K562 (cell line): Measurements from ENCODE around the gene AKAP13. TPM values are rescaled to one million over a fixed set of nuclear protein-coding genes. Genes with fewer than 3 reads are reported as not detected.

Experiments
- ATAC-seq: fragments of 200-7000 bp; cut with Tn5 transposase; 3 replicates; pipeline ENCODE4 v1.9.1; 2020; ENCODE audit warnings: moderate library complexity
- BruUV-seq: library from RNA; stranded (reverse); fragments of 400-500 nt; replicated peaks from 2 replicates; lab custom pipeline; 2021; lab: Mats Ljungman, UMichigan
- CTCF ChIA-PET: fragments of 300-600 bp; formaldehyde crosslinking; extraction: SDS; loops from one replicate; lab custom pipeline; 2021; ENCODE audit warnings: low intra/inter-chr PET ratio; lab: Yijun Ruan, JAX
- POLR2A ChIA-PET: fragments of 300-600, 350-650 bp; sonication (Branson Sonifier 250); formaldehyde crosslinking; extraction: SDS; loops from one replicate; lab custom pipeline; 2021; ENCODE audit warnings: antibody characterized with exemption, inconsistent platforms; lab: Yijun Ruan, JAX
- DNase-seq, 4 experiments: peaks; one replicate each; pipeline versions ENCODE4 v3.0.0 to v3.0.0-alpha.2; 2011 to 2018; ENCODE audit warnings: low spot score in 3 of 4, mixed read lengths in 3 of 4; ENCODE audit errors: extremely low read depth in 1 of 4
- FAIRE-seq: peaks from 2 replicates; lab custom pipeline; 2011; peaks lifted over from hg19 to GRCh38; lab: Jason Lieb, UNC
- H2AFZ ChIP-seq: 2 replicates; pipeline ENCODE4 v1.6.0; 2011; ENCODE audit warnings: low read depth, low read length, control low read depth, inconsistent platforms
- H3K27ac ChIP-seq: fragments of 200-600 bp; 3 replicates; pipeline ENCODE4 v1.8.0; 2011; ENCODE audit warnings: low read depth, mild to moderate bottlenecking, control low read depth, inconsistent platforms, low read length, moderate library complexity, mixed read lengths; ENCODE audit errors: extremely low read depth
- H3K27me3 ChIP-seq, 2 experiments: fragments of 300-600 bp in 1 of 2; 2 replicates in 1 of 2; 3 replicates in 1 of 2; pipeline versions ENCODE4 v1.6.0 to v1.8.0; 2011; ENCODE audit warnings: inconsistent platforms in 2 of 2, low read length in 2 of 2, mild to moderate bottlenecking in 1 of 2, mixed read lengths in 1 of 2, moderate library complexity in 1 of 2; ENCODE audit not compliant: control insufficient read depth in 2 of 2, insufficient read depth in 2 of 2
- H3K36me3 ChIP-seq: fragments of 300-600 bp; 3 replicates; pipeline ENCODE4 v1.8.0; 2011; ENCODE audit warnings: mild to moderate bottlenecking, low read length, inconsistent platforms; ENCODE audit not compliant: control insufficient read depth, insufficient read depth
- H3K4me1 ChIP-seq, 2 experiments: fragments of 200-600 bp in 1 of 2; replicated peaks in 1 of 2; 2 replicates in 1 of 2; 3 replicates in 1 of 2; pipeline versions ENCODE4 v1.5.1 to v1.8.0; 2011; ENCODE audit warnings: inconsistent platforms in 2 of 2, low read length in 2 of 2, mild to moderate bottlenecking in 1 of 2, mixed read lengths in 1 of 2, moderate library complexity in 1 of 2; ENCODE audit not compliant: control insufficient read depth in 2 of 2, insufficient read depth in 2 of 2
- H3K4me2 ChIP-seq: 2 replicates; pipeline ENCODE4 v1.6.1; 2011; ENCODE audit warnings: low read length, control low read depth, inconsistent platforms, mixed read lengths; ENCODE audit not compliant: insufficient read depth
- H3K4me3 ChIP-seq: fragments of 200-600 bp; sonication (generic), shearing (Covaris generic); 2 replicates; pipeline ENCODE4 v1.5.1; 2016; ENCODE audit warnings: control low read depth, inconsistent platforms
- H3K79me2 ChIP-seq: fragments of 200-600 bp; 3 replicates; pipeline ENCODE4 v1.8.0; 2011; ENCODE audit warnings: low read length, inconsistent platforms; ENCODE audit not compliant: control insufficient read depth, insufficient read depth
- H3K9ac ChIP-seq, 2 experiments: 2 replicates each; pipeline versions ENCODE4 v1.6.0 to v1.6.1; 2011; ENCODE audit warnings: low read depth in 2 of 2, low read length in 2 of 2, control low read depth in 1 of 2, inconsistent platforms in 1 of 2, mild to moderate bottlenecking in 1 of 2, mixed read lengths in 1 of 2; ENCODE audit not compliant: insufficient read depth in 1 of 2
- H3K9me1 ChIP-seq: one replicate; pipeline ENCODE4 v1.6.0; 2011; ENCODE audit warnings: inconsistent platforms, mild to moderate bottlenecking, low read length, moderate library complexity; ENCODE audit not compliant: control insufficient read depth, insufficient read depth
- H3K9me3 ChIP-seq: replicated peaks from 2 replicates; pipeline ENCODE4 v1.5.1; 2011; ENCODE audit warnings: low read depth, low read length, inconsistent platforms; ENCODE audit not compliant: control insufficient read depth, insufficient read depth
- H4K20me1 ChIP-seq: replicated peaks from 2 replicates; pipeline ENCODE4 v1.6.1; 2011; ENCODE audit warnings: low read length, inconsistent platforms, mixed read lengths; ENCODE audit not compliant: control insufficient read depth, insufficient read depth
- E2F3 ChIP-seq: fragments of 250-450 bp; sonication (Bioruptor Pico); IDR thresholded peaks from 2 replicates; pipeline ENCODE4 v1.4.0; 2020; ENCODE audit warnings: mild to moderate bottlenecking
- ZBTB7A ChIP-seq: IDR thresholded peaks from 2 replicates; pipeline ENCODE4 v1.6.1; 2011; ENCODE audit warnings: low read depth, mild to moderate bottlenecking, low read length, moderate library complexity, borderline replicate concordance; ENCODE audit not compliant: control insufficient read depth
- ZNF778 ChIP-seq: fragments of 450-650 bp; formaldehyde crosslinking; IDR thresholded peaks from 2 replicates; pipeline ENCODE4 v1.4.0; 2020; ENCODE audit warnings: mild to moderate bottlenecking, moderate library complexity
- WGBS: fragments of 100-300 bp; shearing (Covaris generic); methylation state at CpG from one replicate; pipeline ENCODE4 v1.1.6; 2016; ENCODE audit warnings: low coverage, mixed read lengths; ENCODE audit not compliant: insufficient coverage; ENCODE audit errors: missing lambda C conversion rate; 5-methylcytosine and 5-hydroxymethylcytosine counted together
- in situ Hi-C: fragments of 300-500 bp; cut with MboI; formaldehyde crosslinking; loops from 4 replicates; pipeline ENCODE4 v1.15.0; 2018; ENCODE audit warnings: inconsistent platforms, mixed read lengths
- intact Hi-C: fragments of 100-400 bp; cut with micrococcal nuclease; formaldehyde crosslinking; loops from 2 replicates; pipeline ENCODE4 v1.14.2; 2022
- polyA plus RNA-seq, 8 experiments: library from polyadenylated mRNA; depleted of rRNA in 4 of 8; stranded (reverse) in 5 of 8; unstranded in 3 of 8; fragments of >200 nt; fragmentation: Nextera tagmentation in 2 of 8; fragmentation: Illumina TruSeq in 1 of 8; extraction: Ambion mirVana in 2 of 8; extraction: Trizol in 1 of 8; gene quantifications; 2 replicates each; pipeline versions ENCODE4 v1.2.1 to v1.2.3, GENCODE V29; 2011 to 2014; ENCODE audit warnings: inconsistent platforms in 1 of 8, missing spikeins in 1 of 8
- total RNA-seq, 7 experiments: library from RNA; depleted of rRNA in 6 of 7; stranded (reverse); fragments of >200 nt in 6 of 7; fragmentation: Illumina TruSeq in 2 of 7; extraction: Trizol in 2 of 7; gene quantifications; 2 replicates each; pipeline versions ENCODE4 v1.2.1 to v1.2.3, GENCODE V29; 2011 to 2021; ENCODE audit warnings: low replicate concordance in 1 of 7
- TF ChIP-seq, protein P1 (sequence below): fragments of 250-450 bp; sonication (Bioruptor Pico); IDR thresholded peaks from 2 replicates; pipeline ENCODE4 v1.5.0; 2022; ENCODE audit warnings: mild to moderate bottlenecking
- TF ChIP-seq, protein P2 (sequence below): fragments of 450-650 bp; formaldehyde crosslinking; IDR thresholded peaks from 2 replicates; pipeline ENCODE4 v1.4.0; 2020; ENCODE audit warnings: mild to moderate bottlenecking, moderate library complexity
- TF ChIP-seq, protein P3 (sequence below): fragments of 250-450 bp; sonication (Bioruptor Pico); IDR thresholded peaks from 2 replicates; pipeline ENCODE4 v1.8.0; 2022; ENCODE audit warnings: moderate library complexity, mild to moderate bottlenecking, inconsistent platforms

The AKAP13 gene
- total and polyA plus RNA-seq, 9 of the 15 experiments (the other 6 are each of a cell fraction or from before 2014, with no cell fraction given), result 0.03 to 1.7 (median 0.42) TPM

DNA sequence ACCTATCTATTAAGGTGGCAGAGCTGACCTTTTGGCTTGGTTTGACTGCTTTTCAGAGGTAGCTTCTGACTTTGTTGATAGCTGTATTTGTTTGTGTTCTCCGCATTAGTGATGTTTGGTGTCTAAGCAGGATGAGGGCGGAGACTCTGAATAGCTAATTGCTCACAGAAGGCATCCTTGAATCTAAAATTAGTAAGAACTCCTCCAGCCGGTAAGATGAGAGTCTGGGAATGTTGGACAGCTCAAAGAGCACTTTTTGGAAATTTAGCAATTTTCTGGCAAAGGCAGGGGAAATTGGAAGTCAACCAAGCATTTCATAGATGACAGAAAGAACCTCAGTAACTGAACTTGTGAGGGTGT, 240.3 kb downstream of the AKAP13 start:
- POLR2A ChIA-PET, result no interaction called here
- intact Hi-C loops, result no loop called here
- 2% methylated on average over 3 of the region's 3 CpGs for WGBS

More for the DNA sequence above, 240.3 kb downstream of the AKAP13 start:
- Histone ChIP-seq H4K20me1 (no peaks in the 10 kb centered on the region), H3K27ac (no peak overlapping the region), H3K27me3 (no peaks in the 10 kb centered on the region), H3K9ac (no peak overlapping the region), H2AFZ (no peak overlapping the region), H3K4me1 (no peaks in the 10 kb centered on the region), H3K4me2 (no peak overlapping the region), H3K36me3 (no peaks in the 10 kb centered on the region), H3K9me3 (no peaks in the 10 kb centered on the region), H3K9me1 (no peaks in the 10 kb centered on the region), H3K79me2 (no peaks in the 10 kb centered on the region), H3K4me3 (no peak overlapping the region)
- in situ Hi-C loops, result no loop called here
- DNase-seq (no peak), ATAC-seq (no peak), FAIRE-seq (no peak)
- CTCF ChIA-PET, result no interaction called here
- TF ChIP-seq, protein P1, sequence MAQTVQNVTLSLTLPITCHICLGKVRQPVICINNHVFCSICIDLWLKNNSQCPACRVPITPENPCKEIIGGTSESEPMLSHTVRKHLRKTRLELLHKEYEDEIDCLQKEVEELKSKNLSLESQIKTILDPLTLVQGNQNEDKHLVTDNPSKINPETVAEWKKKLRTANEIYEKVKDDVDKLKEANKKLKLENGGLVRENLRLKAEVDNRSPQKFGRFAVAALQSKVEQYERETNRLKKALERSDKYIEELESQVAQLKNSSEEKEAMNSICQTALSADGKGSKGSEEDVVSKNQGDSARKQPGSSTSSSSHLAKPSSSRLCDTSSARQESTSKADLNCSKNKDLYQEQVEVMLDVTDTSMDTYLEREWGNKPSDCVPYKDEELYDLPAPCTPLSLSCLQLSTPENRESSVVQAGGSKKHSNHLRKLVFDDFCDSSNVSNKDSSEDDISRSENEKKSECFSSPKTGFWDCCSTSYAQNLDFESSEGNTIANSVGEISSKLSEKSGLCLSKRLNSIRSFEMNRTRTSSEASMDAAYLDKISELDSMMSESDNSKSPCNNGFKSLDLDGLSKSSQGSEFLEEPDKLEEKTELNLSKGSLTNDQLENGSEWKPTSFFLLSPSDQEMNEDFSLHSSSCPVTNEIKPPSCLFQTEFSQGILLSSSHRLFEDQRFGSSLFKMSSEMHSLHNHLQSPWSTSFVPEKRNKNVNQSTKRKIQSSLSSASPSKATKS (CRISPR knock-in tag), result no peak
- TF ChIP-seq ZNF778 (no peak), ZBTB7A (no peak), E2F3 (CRISPR knock-in tag) (no peak)
- TF ChIP-seq, protein P2, sequence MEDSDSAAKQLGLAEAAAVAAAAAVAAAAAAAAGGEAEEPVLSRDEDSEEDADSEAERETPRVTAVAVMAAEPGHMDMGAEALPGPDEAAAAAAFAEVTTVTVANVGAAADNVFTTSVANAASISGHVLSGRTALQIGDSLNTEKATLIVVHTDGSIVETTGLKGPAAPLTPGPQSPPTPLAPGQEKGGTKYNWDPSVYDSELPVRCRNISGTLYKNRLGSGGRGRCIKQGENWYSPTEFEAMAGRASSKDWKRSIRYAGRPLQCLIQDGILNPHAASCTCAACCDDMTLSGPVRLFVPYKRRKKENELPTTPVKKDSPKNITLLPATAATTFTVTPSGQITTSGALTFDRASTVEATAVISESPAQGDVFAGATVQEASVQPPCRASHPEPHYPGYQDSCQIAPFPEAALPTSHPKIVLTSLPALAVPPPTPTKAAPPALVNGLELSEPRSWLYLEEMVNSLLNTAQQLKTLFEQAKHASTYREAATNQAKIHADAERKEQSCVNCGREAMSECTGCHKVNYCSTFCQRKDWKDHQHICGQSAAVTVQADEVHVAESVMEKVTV, result no peak
- TF ChIP-seq, protein P3, sequence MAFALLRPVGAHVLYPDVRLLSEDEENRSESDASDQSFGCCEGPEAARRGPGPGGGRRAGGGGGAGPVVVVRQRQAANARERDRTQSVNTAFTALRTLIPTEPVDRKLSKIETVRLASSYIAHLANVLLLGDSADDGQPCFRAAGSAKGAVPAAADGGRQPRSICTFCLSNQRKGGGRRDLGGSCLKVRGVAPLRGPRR, result no peak
- TF ChIP-seq, all 486 proteins: peak for 0
- BruUV-seq, result no TSS peak
